Activated CD4-positive, alpha-beta memory T cell treated with anti-CD3 and anti-CD28 coated beads, Interleukin-2, amount 10 ng/mL, durations not matched to agents 7 days and 5 days (primary cell): Measurements from ENCODE around the gene LAYN. TPM values are rescaled to one million over a fixed set of nuclear protein-coding genes. Genes with fewer than 3 reads are reported as not detected.

ENCODE experiments used
- CTCF ChIA-PET: fragments of 350-600 bp; sonication (Branson Sonifier 250); formaldehyde crosslinking; loops from one replicate; lab custom pipeline; 2021; ENCODE audit warnings: antibody characterized with exemption, inconsistent platforms; lab: Charles Lee
- POLR2A ChIA-PET: fragments of 350-600 bp; sonication (Branson Sonifier 250); formaldehyde crosslinking; loops from one replicate; lab custom pipeline; 2021; ENCODE audit warnings: antibody characterized with exemption; lab: Charles Lee
- DNase-seq: peaks from one replicate; pipeline ENCODE4 v3.0.0-alpha.2; 2020
- H3K27ac Mint-ChIP-seq: one replicate; pipeline ENCODE4 v1.8.0; 2021; ENCODE audit warnings: mild to moderate bottlenecking, mixed read lengths
- H3K27me3 Mint-ChIP-seq: one replicate; pipeline ENCODE4 v1.8.0; 2021; ENCODE audit warnings: mixed read lengths
- H3K36me3 Mint-ChIP-seq: one replicate; pipeline ENCODE4 v1.8.0; 2021; ENCODE audit warnings: low read depth, mixed read lengths
- H3K4me1 Mint-ChIP-seq: one replicate; pipeline ENCODE4 v1.8.0; 2021; ENCODE audit warnings: mixed read lengths
- H3K4me3 Mint-ChIP-seq: one replicate; pipeline ENCODE4 v1.8.0; 2021; ENCODE audit warnings: mild to moderate bottlenecking, mixed read lengths
- H3K9me3 Mint-ChIP-seq: one replicate; pipeline ENCODE4 v1.8.0; 2021; ENCODE audit warnings: mixed read lengths
- total RNA-seq, 2 experiments: library from RNA; stranded (reverse); gene quantifications; one replicate each; pipeline ENCODE4 v1.2.3, GENCODE V29; 2021

Gene LAYN
- total RNA-seq, 2 experiments from 2014 or later = 0.40 to 0.76 TPM

DNA sequence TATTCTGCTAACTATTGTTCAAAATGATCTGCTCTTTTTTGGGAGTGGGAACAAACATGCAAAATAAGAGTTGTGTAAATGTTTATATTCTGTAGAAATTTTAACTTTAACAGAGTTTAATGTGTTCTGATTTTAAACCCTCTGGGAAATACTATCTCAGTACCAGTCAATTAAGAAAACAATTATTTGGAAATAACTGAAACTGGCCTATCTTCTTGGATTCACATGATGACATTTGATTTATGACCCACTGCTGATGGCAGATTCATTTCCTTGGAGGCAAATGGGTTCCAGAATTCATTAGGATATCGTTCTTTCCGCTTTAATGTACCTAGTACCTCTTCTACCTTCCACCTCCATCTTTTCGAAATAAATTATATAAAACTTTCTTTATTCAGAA lies 67.2 kb downstream of the LAYN start:
- Mint-ChIP-seq H3K4me1 (peaks cover 19% of the 10 kb centered on the region), H3K36me3 (no peaks in the 10 kb centered on the region), H3K9me3 (no peaks in the 10 kb centered on the region), H3K4me3 (no peak overlapping the region), H3K27me3 (no peaks in the 10 kb centered on the region), H3K27ac (no peak overlapping the region)
- CTCF ChIA-PET = no interaction called here
- POLR2A ChIA-PET = no interaction called here
- no peak for DNase-seq

Other genes with a start within 250 kb of the LAYN start
- gene POU2AF3, start 242.2 kb upstream of the LAYN start, total RNA-seq = not detected
- gene POU2AF1, start 161.4 kb upstream of the LAYN start, total RNA-seq = 1 to 10 TPM; 7.7 to 7.8 TPM
- gene BTG4, start 28.3 kb upstream of the LAYN start, total RNA-seq = not detected
- gene HOATZ, start 25.9 kb upstream of the LAYN start, total RNA-seq = not detected
- 10 to 100 TPM in 1 of 2 experiments, 1 to 10 TPM in 1; 7.7 to 10.8 TPM for gene SIK2, start 61.7 kb downstream of the LAYN start, total RNA-seq
- gene PPP2R1B, start 225.7 kb downstream of the LAYN start, total RNA-seq = 10 to 100 TPM; 51.3 to 55.7 TPM